ENCODE measurements around the gene PGRMC2. TPM values are rescaled to one million over a fixed set of nuclear protein-coding genes. Genes with fewer than 3 reads are reported as not detected.

The PGRMC2 gene
- total and polyA plus RNA-seq, 5 experiments from 2014 or later: 17.3 to 47.5 (median 20.1) TPM

GRCh38 chr4:128311659-128312403 lies 24.2 kb upstream of the PGRMC2 start:
- Mint-ChIP-seq H3K4me3 (no peak overlapping the region), H3K4me1 (peaks cover 0 to 6% (median 2%) of the 10 kb centered on the region in 4 donors), H3K27me3 (no peaks in the 10 kb centered on the region), H3K36me3 (peaks cover 0 to 60% (median 26%) of the 10 kb centered on the region in 3 donors), H3K27ac (no peak overlapping the region), H3K9me3 (no peaks in the 10 kb centered on the region)
- DNase-seq: no peak
- POLR2A ChIA-PET: no interaction called here
- no peak for ATAC-seq

GRCh38 chr4:128310266-128310697 lies 22.7 kb upstream of the PGRMC2 start:
- peaks cover 0 to 6% (median 2%) of the 10 kb centered on the region in 4 donors for H3K4me1 Mint-ChIP-seq
- no peaks in the 10 kb centered on the region for H3K27me3 Mint-ChIP-seq
- no peak for ATAC-seq
- peaks cover 0 to 51% (median 24%) of the 10 kb centered on the region in 3 donors for H3K36me3 Mint-ChIP-seq
- H3K9me3 Mint-ChIP-seq: no peaks in the 10 kb centered on the region
- POLR2A ChIA-PET: no interaction called here
- peak overlapping the region in 1 of 10 donors; percentile 11 for H3K27ac Mint-ChIP-seq
- H3K4me3 Mint-ChIP-seq: no peak overlapping the region
- no peak for DNase-seq

DNA sequence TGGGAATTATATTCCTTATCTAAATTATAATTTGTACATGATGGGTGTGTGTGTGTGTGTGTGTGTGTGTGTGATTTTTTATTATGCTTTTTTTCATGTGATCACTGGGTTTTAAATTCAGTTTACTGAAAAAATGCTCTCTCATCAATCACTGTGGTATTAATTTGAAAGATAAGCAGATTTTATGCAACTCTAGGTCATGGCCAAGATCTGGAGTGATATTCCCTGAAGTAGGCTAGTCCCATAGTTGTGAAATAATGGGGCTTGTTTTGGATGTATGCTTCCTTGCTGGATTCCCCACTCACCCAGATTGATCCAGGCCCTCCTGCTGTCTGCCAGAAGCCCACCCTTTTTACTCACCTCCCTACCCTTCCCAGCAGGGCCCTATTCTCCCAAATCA lies 22.0 kb upstream of the PGRMC2 start:
- H3K27ac Mint-ChIP-seq: no peak overlapping the region
- peaks cover 0 to 6% (median 2%) of the 10 kb centered on the region in 4 donors for H3K4me1 Mint-ChIP-seq
- H3K36me3 Mint-ChIP-seq: peaks cover 0 to 51% (median 17%) of the 10 kb centered on the region in 3 donors
- no peak overlapping the region for H3K4me3 Mint-ChIP-seq
- POLR2A ChIA-PET: no interaction called here
- ATAC-seq (no peak), DNase-seq (no peak)
- no peaks in the 10 kb centered on the region for H3K27me3 Mint-ChIP-seq
- H3K9me3 Mint-ChIP-seq: no peaks in the 10 kb centered on the region

- POLR2A ChIA-PET: no interaction called here
- Mint-ChIP-seq H3K4me3 (no peak overlapping the region), H3K9me3 (no peaks in the 10 kb centered on the region), H3K36me3 (peaks cover 0 to 48% (median 11%) of the 10 kb centered on the region in 3 donors), H3K4me1 (peaks cover 0 to 6% (median 2%) of the 10 kb centered on the region in 4 donors), H3K27ac (peak overlapping the region in 2 of 10 donors; percentile 65 to 76), H3K27me3 (no peaks in the 10 kb centered on the region)
- DNase-seq (no peak), ATAC-seq (no peak)
Observed at GRCh38 chr4:128308986-128309385, 21.4 kb upstream of the PGRMC2 start.

DNA sequence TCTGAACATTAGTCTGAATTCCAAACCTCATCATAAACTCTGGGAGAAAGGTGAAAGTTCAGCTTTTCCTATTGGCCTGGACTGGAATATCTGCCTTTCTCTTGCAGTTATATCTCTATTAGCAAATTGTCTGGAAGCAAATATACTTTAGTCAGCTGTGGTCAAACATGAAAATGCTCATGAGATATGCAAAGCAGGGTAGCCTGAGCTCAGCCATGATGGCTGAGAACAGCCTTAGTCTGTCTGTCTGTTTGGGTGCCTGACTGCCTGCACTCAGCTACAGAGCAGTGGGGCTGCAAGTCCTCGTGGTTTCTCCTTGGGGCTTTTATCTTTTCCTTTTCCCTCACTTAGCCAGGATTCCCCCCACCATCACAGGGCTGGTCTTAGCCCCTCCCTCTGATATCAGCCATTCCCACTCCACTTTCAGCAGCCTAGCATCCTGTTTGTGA lies 19.5 kb upstream of the PGRMC2 start:
- Mint-ChIP-seq H3K4me1 (peaks cover 0 to 6% (median 2%) of the 10 kb centered on the region in 4 donors), H3K27me3 (no peaks in the 10 kb centered on the region), H3K27ac (peak overlapping the region in 3 of 10 donors; percentile 30 to 75 (median 61)), H3K36me3 (peaks cover 0 to 59% (median 22%) of the 10 kb centered on the region in 3 donors), H3K9me3 (no peaks in the 10 kb centered on the region), H3K4me3 (no peak overlapping the region)
- POLR2A ChIA-PET: no interaction called here
- ATAC-seq (no peak), DNase-seq (no peak)

- no peaks in the 10 kb centered on the region for H3K27me3 Mint-ChIP-seq
- peaks cover 0 to 61% (median 28%) of the 10 kb centered on the region in 3 donors for H3K36me3 Mint-ChIP-seq
- H3K4me3 Mint-ChIP-seq: no peak overlapping the region
- DNase-seq: no peak
- peaks cover 0 to 6% (median 2%) of the 10 kb centered on the region in 4 donors for H3K4me1 Mint-ChIP-seq
- H3K9me3 Mint-ChIP-seq: no peaks in the 10 kb centered on the region
- no peak for ATAC-seq
- H3K27ac Mint-ChIP-seq: no peak overlapping the region
- POLR2A ChIA-PET: no interaction called here
Observed at GRCh38 chr4:128305942-128306341, 18.3 kb upstream of the PGRMC2 start.

- H3K4me3 Mint-ChIP-seq: no peak overlapping the region
- POLR2A ChIA-PET: no interaction called here
- ATAC-seq: no peak
- H3K9me3 Mint-ChIP-seq: no peaks in the 10 kb centered on the region
- DNase-seq: no peak
- H3K27ac Mint-ChIP-seq: peak overlapping the region in 2 of 10 donors; percentile 11 to 33
- H3K36me3 Mint-ChIP-seq: peaks cover 3 to 62% (median 35%) of the 10 kb centered on the region in 3 donors
- no peaks in the 10 kb centered on the region for H3K27me3 Mint-ChIP-seq
- peaks cover 0 to 6% (median 2%) of the 10 kb centered on the region in 4 donors for H3K4me1 Mint-ChIP-seq
Observed at GRCh38 chr4:128303986-128304385, 16.4 kb upstream of the PGRMC2 start.

DNA sequence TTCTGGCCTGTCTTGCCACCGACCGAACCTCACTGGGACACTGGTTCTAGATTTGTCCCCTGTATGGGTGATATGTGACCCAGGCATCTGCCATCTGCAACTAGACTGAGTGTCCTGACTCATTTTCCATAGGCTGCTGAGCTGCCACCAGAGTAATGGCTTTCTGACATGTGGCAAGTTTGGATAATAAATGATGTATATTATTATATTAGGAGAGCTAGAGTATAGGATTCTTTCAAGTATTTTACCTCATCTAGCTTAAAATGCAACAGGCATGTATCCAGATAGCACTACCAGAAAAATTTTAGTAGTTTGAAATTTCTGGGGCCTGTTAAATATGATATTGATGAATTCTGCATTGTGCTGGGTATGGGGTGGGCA lies 15.8 kb upstream of the PGRMC2 start:
- no peak for DNase-seq
- H3K36me3 Mint-ChIP-seq: peaks cover 9 to 63% (median 35%) of the 10 kb centered on the region in 3 donors
- H3K27me3 Mint-ChIP-seq: no peaks in the 10 kb centered on the region
- POLR2A ChIA-PET: no interaction called here
- peak overlapping the region in 1 of 10 donors; percentile 11 for H3K27ac Mint-ChIP-seq
- H3K9me3 Mint-ChIP-seq: no peaks in the 10 kb centered on the region
- H3K4me1 Mint-ChIP-seq: peaks cover 0 to 6% (median 2%) of the 10 kb centered on the region in 4 donors
- no peak overlapping the region for H3K4me3 Mint-ChIP-seq
- no peak for ATAC-seq

GRCh38 chr4:128301979-128302378 lies 14.4 kb upstream of the PGRMC2 start:
- Mint-ChIP-seq H3K4me1 (no peaks in the 10 kb centered on the region), H3K27me3 (no peaks in the 10 kb centered on the region), H3K36me3 (peaks cover 13 to 67% (median 45%) of the 10 kb centered on the region in 3 donors), H3K9me3 (no peaks in the 10 kb centered on the region), H3K4me3 (no peak overlapping the region), H3K27ac (no peak overlapping the region)
- no peak for ATAC-seq
- POLR2A ChIA-PET: no interaction called here
- no peak for DNase-seq

- Mint-ChIP-seq H3K4me3 (no peak overlapping the region), H3K27me3 (no peaks in the 10 kb centered on the region), H3K4me1 (peaks cover 0 to 3% (median 0%) of the 10 kb centered on the region in 4 donors), H3K27ac (no peak overlapping the region), H3K9me3 (no peaks in the 10 kb centered on the region), H3K36me3 (peaks cover 15 to 66% (median 57%) of the 10 kb centered on the region in 3 donors)
- DNase-seq: no peak
- ATAC-seq: no peak
- POLR2A ChIA-PET: no interaction called here
Observed at GRCh38 chr4:128299848-128300247, 12.2 kb upstream of the PGRMC2 start.

- H3K36me3 Mint-ChIP-seq: peaks cover 15 to 66% (median 62%) of the 10 kb centered on the region in 3 donors
- DNase-seq: peak in 1 of 10 donors; percentile 15
- POLR2A ChIA-PET: no interaction called here
Observed at GRCh38 chr4:128298852-128299251, 11.2 kb upstream of the PGRMC2 start.

DNA sequence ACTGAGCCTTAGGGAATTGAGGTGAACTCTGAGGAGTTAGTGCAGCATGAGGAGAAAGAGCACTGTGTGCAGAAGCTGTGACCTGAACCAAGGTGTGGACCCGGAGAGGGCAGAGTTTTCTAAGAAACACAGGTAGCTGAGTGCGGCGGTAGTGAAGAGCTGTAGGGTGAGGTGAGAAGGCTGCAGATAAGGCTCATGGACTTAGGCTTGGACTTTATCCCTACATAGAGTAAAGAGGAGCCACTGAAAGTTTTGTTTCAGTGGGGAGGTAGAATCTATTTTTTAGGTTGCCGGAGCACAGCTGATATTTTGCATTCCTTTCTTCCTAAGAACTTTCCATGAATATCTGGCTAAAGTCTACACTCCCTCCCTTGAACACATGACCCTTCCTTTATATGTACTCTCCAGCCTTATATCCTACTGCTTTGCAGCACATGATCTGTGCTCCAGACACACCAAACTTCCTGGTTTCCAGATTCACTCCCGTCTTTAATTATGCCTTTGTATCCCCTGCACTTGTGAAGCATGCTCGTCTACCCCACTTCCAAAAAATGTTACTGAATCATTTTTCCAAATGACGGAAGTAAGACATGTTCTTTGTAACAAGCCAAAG lies 10.6 kb upstream of the PGRMC2 start:
- Mint-ChIP-seq H3K27me3 (no peaks in the 10 kb centered on the region), H3K4me3 (no peak overlapping the region), H3K27ac (peak overlapping the region in 2 of 10 donors; percentile 2 to 18), H3K4me1 (peaks cover 0 to 3% (median 0%) of the 10 kb centered on the region in 4 donors), H3K36me3 (peaks cover 15 to 61% (median 61%) of the 10 kb centered on the region in 3 donors), H3K9me3 (no peaks in the 10 kb centered on the region)
- no peak for ATAC-seq
- POLR2A ChIA-PET: no interaction called here
- DNase-seq: no peak

More at GRCh38 chr4:128298852-128299251, 11.2 kb upstream of the PGRMC2 start:
- Mint-ChIP-seq H3K4me1 (peaks cover 0 to 3% (median 0%) of the 10 kb centered on the region in 4 donors), H3K4me3 (no peak overlapping the region), H3K27me3 (no peaks in the 10 kb centered on the region), H3K9me3 (no peaks in the 10 kb centered on the region), H3K27ac (peak overlapping the region in 3 of 10 donors; percentile 18 to 66 (median 29))
- ATAC-seq: peak; percentile 49 to 79

DNA sequence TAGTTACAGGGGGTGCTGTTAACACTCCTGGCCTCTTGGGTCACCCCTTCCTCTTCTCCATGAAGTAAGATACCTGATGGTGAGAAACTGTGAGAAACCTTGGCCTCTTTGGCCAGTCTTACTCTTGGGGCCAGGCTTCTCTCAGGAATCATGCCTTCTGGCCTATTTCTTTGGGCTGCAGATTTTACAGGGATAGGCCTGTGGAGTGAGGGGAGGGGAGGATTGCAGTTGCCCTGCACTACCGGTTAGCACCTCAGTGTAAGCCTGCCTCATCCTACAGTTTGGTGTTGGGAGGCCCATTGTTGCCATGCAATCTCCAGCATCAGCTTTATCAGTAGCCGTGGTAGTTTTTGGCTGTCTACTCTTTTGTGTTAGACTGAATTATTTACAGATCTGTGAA lies 7.6 kb upstream of the PGRMC2 start:
- ATAC-seq (no peak), DNase-seq (no peak)
- Mint-ChIP-seq H3K4me1 (peaks cover 0 to 4% (median 1%) of the 10 kb centered on the region in 4 donors), H3K9me3 (no peaks in the 10 kb centered on the region), H3K27me3 (no peaks in the 10 kb centered on the region), H3K4me3 (no peak overlapping the region), H3K27ac (no peak overlapping the region), H3K36me3 (peaks cover 15 to 43% (median 42%) of the 10 kb centered on the region in 3 donors)
- POLR2A ChIA-PET: no interaction called here

Measured in naive thymus-derived CD8-positive, alpha-beta T cell (primary cell).